HEK293 (cell line): ENCODE results near the gene LYPD5.

Experiments used
- CTCF ChIA-PET: fragments of 350-600 bp; formaldehyde crosslinking; extraction: SDS; loops from one replicate; lab custom pipeline; 2021; ENCODE audit warnings: antibody characterized with exemption; lab: Yijun Ruan, JAX
- POLR2A ChIA-PET: fragments of 300-600 bp; formaldehyde crosslinking; extraction: SDS; loops from one replicate; lab custom pipeline; 2020; ENCODE audit warnings: antibody characterized with exemption, inconsistent platforms; lab: Yijun Ruan, JAX
- H3K27ac ChIP-seq: fragments of 200-500 bp; sonication (Bioruptor generic); 2 replicates; pipeline ENCODE4 v1.5.1; 2014; ENCODE audit warnings: low read depth, low read length, control low read depth, inconsistent platforms; ENCODE audit errors: extremely low read depth
- H3K36me3 ChIP-seq, 2 experiments: fragments of 200-500 bp in 1 of 2; sonication (Bioruptor generic) in 1 of 2; 1 replicate in 1 of 2; 2 replicates in 1 of 2; pipeline ENCODE4 v1.5.1; 2014 to 2017; ENCODE audit warnings: inconsistent platforms in 2 of 2, low read length in 2 of 2; ENCODE audit not compliant: control insufficient read depth in 2 of 2, insufficient read depth in 1 of 2
- H3K4me1 ChIP-seq: fragments of 200-500 bp; sonication (Bioruptor generic); 2 replicates; pipeline ENCODE4 v1.5.1; 2014; ENCODE audit warnings: mild to moderate bottlenecking, low read length, inconsistent platforms; ENCODE audit not compliant: control insufficient read depth, insufficient read depth
- H3K4me3 ChIP-seq: 2 replicates; pipeline ENCODE4 v1.5.1; 2011; ENCODE audit warnings: low read depth, mild to moderate bottlenecking, control low read depth, low read length, moderate library complexity
- H3K9me3 ChIP-seq: fragments of 200-500 bp; sonication (Bioruptor generic); 2 replicates; pipeline ENCODE4 v1.5.1; 2014; ENCODE audit warnings: low read depth, low read length, inconsistent platforms; ENCODE audit not compliant: control insufficient read depth, insufficient read depth
- PRDM1 ChIP-seq: fragments of 450-650 bp; formaldehyde crosslinking; IDR thresholded peaks from 2 replicates; pipeline ENCODE4; 2016; ENCODE audit warnings: missing biosample characterization, missing genetic modification characterization
- REPIN1 ChIP-seq: fragments of 450-650 bp; formaldehyde crosslinking; IDR thresholded peaks from 2 replicates; pipeline ENCODE4 v1.5.1; 2017; ENCODE audit warnings: missing biosample characterization, missing genetic modification characterization, low read depth
- SETDB1 ChIP-seq: IDR thresholded peaks from one replicate; pipeline ENCODE4 v1.6.1; 2017; ENCODE audit warnings: mild to moderate bottlenecking, low read length, moderate library complexity, mixed read lengths; ENCODE audit not compliant: insufficient read length
- TRIM28 ChIP-seq: IDR thresholded peaks from 2 replicates; pipeline ENCODE4 v1.6.1; 2011; ENCODE audit warnings: low read length, control low read depth, borderline replicate concordance
- ZFP37 ChIP-seq: fragments of 450-650 bp; formaldehyde crosslinking; IDR thresholded peaks from 2 replicates; pipeline ENCODE4 v1.5.1; 2016; ENCODE audit warnings: missing biosample characterization, missing genetic modification characterization
- ZNF184 ChIP-seq: fragments of 450-650 bp; IDR thresholded peaks from 2 replicates; pipeline ENCODE4 v1.5.1; 2018; ENCODE audit warnings: missing biosample characterization, mild to moderate bottlenecking, missing genetic modification characterization
- ZNF211 ChIP-seq: fragments of 450-650 bp; formaldehyde crosslinking; IDR thresholded peaks from 2 replicates; pipeline ENCODE4 v1.5.1; 2016; ENCODE audit warnings: low read depth, missing biosample characterization, missing genetic modification characterization
- ZNF23 ChIP-seq: fragments of 450-650 bp; formaldehyde crosslinking; IDR thresholded peaks from 2 replicates; pipeline ENCODE4 v1.5.1; 2016; ENCODE audit warnings: missing biosample characterization, missing genetic modification characterization, borderline replicate concordance
- ZNF248 ChIP-seq: fragments of 450-650 bp; formaldehyde crosslinking; IDR thresholded peaks from 2 replicates; pipeline ENCODE4 v1.5.1; 2017; ENCODE audit warnings: missing biosample characterization, missing genetic modification characterization
- ZNF362 ChIP-seq: fragments of 450-650 bp; formaldehyde crosslinking; IDR thresholded peaks from 2 replicates; pipeline ENCODE4 v1.5.1; 2016; ENCODE audit warnings: missing biosample characterization, missing genetic modification characterization
- ZNF501 ChIP-seq: fragments of 450-650 bp; formaldehyde crosslinking; IDR thresholded peaks from 2 replicates; pipeline ENCODE4 v1.5.1; 2016; ENCODE audit warnings: missing biosample characterization, missing genetic modification characterization
- ZNF510 ChIP-seq: fragments of 450-650 bp; formaldehyde crosslinking; IDR thresholded peaks from 2 replicates; pipeline ENCODE4 v1.5.1; 2018; ENCODE audit warnings: mild to moderate bottlenecking, missing genetic modification characterization, missing biosample characterization; ENCODE audit not compliant: insufficient replicate concordance
- ZNF549 ChIP-seq: fragments of 450-650 bp; IDR thresholded peaks from 2 replicates; pipeline ENCODE4 v1.5.1; 2018; ENCODE audit warnings: missing biosample characterization, missing genetic modification characterization, mild to moderate bottlenecking, inconsistent platforms, moderate library complexity
- ZNF558 ChIP-seq: fragments of 450-650 bp; formaldehyde crosslinking; IDR thresholded peaks from 2 replicates; pipeline ENCODE4 v1.5.1; 2016; ENCODE audit warnings: missing biosample characterization, missing genetic modification characterization
- ZNF585B ChIP-seq: fragments of 450-650 bp; formaldehyde crosslinking; IDR thresholded peaks from 2 replicates; pipeline ENCODE4 v1.5.1; 2016; ENCODE audit warnings: missing biosample characterization, missing genetic modification characterization
- ZNF600 ChIP-seq: fragments of 450-650 bp; formaldehyde crosslinking; IDR thresholded peaks from 2 replicates; pipeline ENCODE4 v1.5.1; 2016; ENCODE audit warnings: missing biosample characterization, missing genetic modification characterization
- ZNF626 ChIP-seq: fragments of 450-650 bp; sonication (Bioruptor Pico); formaldehyde crosslinking; IDR thresholded peaks from 2 replicates; pipeline ENCODE4 v1.5.1; 2018; ENCODE audit warnings: missing biosample characterization, missing genetic modification characterization, inconsistent platforms
- TF ChIP-seq, protein P1 (sequence below): fragments of 450-650 bp; formaldehyde crosslinking; IDR thresholded peaks from 2 replicates; pipeline ENCODE4 v1.5.1; 2016; ENCODE audit warnings: missing biosample characterization, missing genetic modification characterization
- TF ChIP-seq, protein P2 (sequence below): fragments of 450-650 bp; formaldehyde crosslinking; IDR thresholded peaks from 2 replicates; pipeline ENCODE4; 2016; ENCODE audit warnings: missing biosample characterization, missing genetic modification characterization
- TF ChIP-seq, protein P3 (sequence below): fragments of 450-650 bp; formaldehyde crosslinking; IDR thresholded peaks from 2 replicates; pipeline ENCODE4 v1.5.1; 2016; ENCODE audit warnings: missing biosample characterization, missing genetic modification characterization

The LYPD5 gene

GRCh38 chr19:43842007-43842406, 39.8 kb upstream of the LYPD5 start (continued):
- TF ChIP-seq ZNF549 (tag by site-specific recombination) (peak; percentile 57; the same call in 1 of the 2 replicates), REPIN1 (tag by site-specific recombination) (no peak), ZFP37 (no peak), ZNF501 (no peak)
- TF ChIP-seq, all 188 proteins: peak for 16

DNA sequence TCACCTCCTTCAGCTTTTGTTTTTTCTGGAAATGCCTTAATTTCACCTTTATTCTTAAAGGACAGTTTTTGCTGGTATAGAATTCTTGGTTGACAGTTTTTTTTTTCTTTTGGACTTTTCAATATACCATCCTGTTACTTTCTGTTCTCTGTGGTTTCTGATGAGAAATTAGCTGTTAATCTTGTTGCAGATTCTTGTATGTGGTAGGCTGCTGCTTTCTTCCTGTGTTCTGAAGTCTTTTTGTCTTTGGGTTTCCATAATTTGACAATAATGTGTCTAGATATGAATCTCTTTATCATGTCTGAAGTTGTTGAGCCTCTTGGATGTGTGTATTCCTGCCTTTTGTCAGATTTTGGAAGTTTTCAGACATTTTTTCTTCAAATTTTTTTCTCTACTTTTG, 36.9 kb upstream of the LYPD5 start:
- no peak overlapping the region for H3K4me3 ChIP-seq
- H3K36me3 ChIP-seq = peaks cover 92 to 100% of the 10 kb centered on the region in 2 experiments
- no peaks in the 10 kb centered on the region for H3K4me1 ChIP-seq
- peaks cover 63% of the 10 kb centered on the region for H3K9me3 ChIP-seq
- H3K27ac ChIP-seq = no peak overlapping the region
- 0 out of 2 replicates have a peak, but pooled peaks have one; percentile 30 for TF ChIP-seq ZNF626
- TF ChIP-seq, protein P1, sequence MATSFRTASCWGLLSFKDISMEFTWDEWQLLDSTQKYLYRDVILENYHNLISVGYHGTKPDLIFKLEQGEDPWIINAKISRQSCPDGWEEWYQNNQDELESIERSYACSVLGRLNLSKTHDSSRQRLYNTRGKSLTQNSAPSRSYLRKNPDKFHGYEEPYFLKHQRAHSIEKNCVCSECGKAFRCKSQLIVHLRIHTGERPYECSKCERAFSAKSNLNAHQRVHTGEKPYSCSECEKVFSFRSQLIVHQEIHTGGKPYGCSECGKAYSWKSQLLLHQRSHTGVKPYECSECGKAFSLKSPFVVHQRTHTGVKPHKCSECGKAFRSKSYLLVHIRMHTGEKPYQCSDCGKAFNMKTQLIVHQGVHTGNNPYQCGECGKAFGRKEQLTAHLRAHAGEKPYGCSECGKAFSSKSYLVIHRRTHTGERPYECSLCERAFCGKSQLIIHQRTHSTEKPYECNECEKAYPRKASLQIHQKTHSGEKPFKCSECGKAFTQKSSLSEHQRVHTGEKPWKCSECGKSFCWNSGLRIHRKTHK (tag by site-specific recombination) = 0 out of 2 replicates have a peak, but pooled peaks have one; percentile 23
- peak; percentile 91 for TF ChIP-seq ZNF362 (tag by site-specific recombination)
- TF ChIP-seq TRIM28 = peak; percentile 73
- no peak for TF ChIP-seq ZNF184 (tag by site-specific recombination)
- TF ChIP-seq, protein P2, sequence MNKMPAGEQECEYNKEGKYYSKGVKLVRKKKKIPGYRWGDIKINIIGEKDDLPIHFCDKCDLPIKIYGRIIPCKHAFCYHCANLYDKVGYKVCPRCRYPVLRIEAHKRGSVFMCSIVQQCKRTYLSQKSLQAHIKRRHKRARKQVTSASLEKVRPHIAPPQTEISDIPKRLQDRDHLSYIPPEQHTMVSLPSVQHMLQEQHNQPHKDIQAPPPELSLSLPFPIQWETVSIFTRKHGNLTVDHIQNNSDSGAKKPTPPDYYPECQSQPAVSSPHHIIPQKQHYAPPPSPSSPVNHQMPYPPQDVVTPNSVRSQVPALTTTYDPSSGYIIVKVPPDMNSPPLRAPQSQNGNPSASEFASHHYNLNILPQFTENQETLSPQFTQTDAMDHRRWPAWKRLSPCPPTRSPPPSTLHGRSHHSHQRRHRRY (tag by site-specific recombination) = no peak
- no peak for TF ChIP-seq ZNF600 (tag by site-specific recombination)
- TF ChIP-seq SETDB1 = peak; percentile 97
- TF ChIP-seq ZNF211 (tag by site-specific recombination) = peak; percentile 82; the same call in 1 of the 2 replicates
- TF ChIP-seq, protein P3, sequence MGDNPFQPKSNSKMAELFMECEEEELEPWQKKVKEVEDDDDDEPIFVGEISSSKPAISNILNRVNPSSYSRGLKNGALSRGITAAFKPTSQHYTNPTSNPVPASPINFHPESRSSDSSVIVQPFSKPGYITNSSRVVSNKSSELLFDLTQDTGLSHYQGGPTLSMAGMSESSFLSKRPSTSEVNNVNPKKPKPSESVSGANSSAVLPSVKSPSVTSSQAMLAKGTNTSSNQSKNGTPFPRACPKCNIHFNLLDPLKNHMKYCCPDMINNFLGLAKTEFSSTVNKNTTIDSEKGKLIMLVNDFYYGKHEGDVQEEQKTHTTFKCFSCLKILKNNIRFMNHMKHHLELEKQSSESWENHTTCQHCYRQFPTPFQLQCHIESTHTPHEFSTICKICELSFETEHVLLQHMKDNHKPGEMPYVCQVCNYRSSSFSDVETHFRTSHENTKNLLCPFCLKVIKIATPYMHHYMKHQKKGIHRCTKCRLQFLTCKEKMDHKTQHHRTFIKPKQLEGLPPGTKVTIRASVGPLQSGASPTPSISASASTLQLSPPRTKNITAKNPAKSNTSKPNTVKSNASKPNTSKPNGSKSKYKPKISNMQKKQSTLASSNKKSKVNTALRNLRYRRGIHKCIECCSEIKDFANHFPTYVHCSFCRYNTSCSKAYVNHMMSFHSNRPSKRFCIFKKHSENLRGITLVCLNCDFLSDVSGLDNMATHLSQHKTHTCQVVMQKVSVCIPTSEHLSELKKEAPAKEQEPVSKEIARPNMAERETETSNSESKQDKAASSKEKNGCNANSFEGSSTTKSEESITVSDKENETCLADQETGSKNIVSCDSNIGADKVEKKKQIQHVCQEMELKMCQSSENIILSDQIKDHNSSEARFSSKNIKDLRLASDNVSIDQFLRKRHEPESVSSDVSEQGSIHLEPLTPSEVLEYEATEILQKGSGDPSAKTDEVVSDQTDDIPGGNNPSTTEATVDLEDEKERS (tag by site-specific recombination) = peak; percentile 67; the same call in 1 of the 2 replicates
- TF ChIP-seq ZNF585B (tag by site-specific recombination) = 0 out of 2 replicates have a peak, but pooled peaks have one; percentile 9
- peak; percentile 94 for TF ChIP-seq ZNF558
- 0 out of 2 replicates have a peak, but pooled peaks have one; percentile 32 for TF ChIP-seq ZNF248 (tag by site-specific recombination)
- TF ChIP-seq PRDM1 = peak; percentile 47; the same call in 1 of the 2 replicates
- TF ChIP-seq ZNF23 (tag by site-specific recombination) = no peak
- peak; percentile 8 for TF ChIP-seq ZNF510 (tag by site-specific recombination)
- ChIA-PET POLR2A (interaction anchor here (0.8 kb wide), 1 partner anchor 8 kb away, joined by 3 read pairs; no protein-coding TSS in a partner anchor), CTCF (interaction anchor here (0.7 to 1.0 kb wide), 4 partner anchors 73 to 651 kb away, joined by 3 read pairs; partner anchors contain the start of gene ZNF221)
